ENCODE measurements around the gene HLA-DOB.

- TF ChIP-seq, protein P1, sequence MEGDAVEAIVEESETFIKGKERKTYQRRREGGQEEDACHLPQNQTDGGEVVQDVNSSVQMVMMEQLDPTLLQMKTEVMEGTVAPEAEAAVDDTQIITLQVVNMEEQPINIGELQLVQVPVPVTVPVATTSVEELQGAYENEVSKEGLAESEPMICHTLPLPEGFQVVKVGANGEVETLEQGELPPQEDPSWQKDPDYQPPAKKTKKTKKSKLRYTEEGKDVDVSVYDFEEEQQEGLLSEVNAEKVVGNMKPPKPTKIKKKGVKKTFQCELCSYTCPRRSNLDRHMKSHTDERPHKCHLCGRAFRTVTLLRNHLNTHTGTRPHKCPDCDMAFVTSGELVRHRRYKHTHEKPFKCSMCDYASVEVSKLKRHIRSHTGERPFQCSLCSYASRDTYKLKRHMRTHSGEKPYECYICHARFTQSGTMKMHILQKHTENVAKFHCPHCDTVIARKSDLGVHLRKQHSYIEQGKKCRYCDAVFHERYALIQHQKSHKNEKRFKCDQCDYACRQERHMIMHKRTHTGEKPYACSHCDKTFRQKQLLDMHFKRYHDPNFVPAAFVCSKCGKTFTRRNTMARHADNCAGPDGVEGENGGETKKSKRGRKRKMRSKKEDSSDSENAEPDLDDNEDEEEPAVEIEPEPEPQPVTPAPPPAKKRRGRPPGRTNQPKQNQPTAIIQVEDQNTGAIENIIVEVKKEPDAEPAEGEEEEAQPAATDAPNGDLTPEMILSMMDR (IDR thresholded peaks at IDR 0.05; ENCODE audit: insufficient read depth, low read depth, low read length), result no peak
- TF ChIP-seq EZH2 (IDR thresholded peaks at IDR 0.05; ENCODE audit: insufficient read depth, low read length), result no peak
Observed at GRCh38 chr6:32819729-32820128, 2.9 kb upstream of the HLA-DOB start.

Data from astrocyte (in vitro differentiated cells and primary cell).